Measurements from ENCODE around the gene FAM114A2. TPM values are rescaled to one million over a fixed set of nuclear protein-coding genes. Genes with fewer than 3 reads are reported as not detected.
A peak's percentile ranks its signal among the peaks of the same experiment; 100 is the strongest.

Gene FAM114A2
- total and polyA plus RNA-seq, 4 experiments from 2014 or later, result 18.2 to 45.5 (median 29.8) TPM

GRCh38 chr5:154065971-154066370 is 27.3 kb upstream of the FAM114A2 start:
- intact Hi-C loops (cut with micrococcal nuclease), result no loop called here
- ChIA-PET POLR2A (ENCODE audit: partially characterized antibody) (no interaction called here), CTCF (ENCODE audit: partially characterized antibody) (interaction anchor here (1.4 kb wide), 1 partner anchor 115 kb away, joined by 4 read pairs; no protein-coding TSS in a partner anchor)
- Mint-ChIP-seq H3K27me3 (peaks cover 0 to 2% of the 10 kb centered on the region in 2 donors), H3K27ac (peak overlapping the region in 1 of 7 donors; percentile 5), H3K9me3 (no peaks in the 10 kb centered on the region), H3K4me3 (no peak overlapping the region), H3K36me3 (no peaks in the 10 kb centered on the region), H3K4me1 (peaks cover 0 to 4% (median 0%) of the 10 kb centered on the region in 4 donors)
- no peak for DNase-seq
- Histone ChIP-seq H3K27me3 (ENCODE audit: insufficient read depth, low read length) (no peaks in the 10 kb centered on the region), H3K9me3 (ENCODE audit: control insufficient read depth in 1 of 2, low read length in 2 of 2) (no peaks in the 10 kb centered on the region), H3K36me3 (ENCODE audit: insufficient read depth, low read length) (no peaks in the 10 kb centered on the region), H3K4me3 (ENCODE audit: low read length in 2 of 2) (no peak overlapping the region), H3K27ac (ENCODE audit: low read depth, low read length) (no peak overlapping the region), H3K4me1 (ENCODE audit: insufficient read depth, low read length) (no peaks in the 10 kb centered on the region)

DNA sequence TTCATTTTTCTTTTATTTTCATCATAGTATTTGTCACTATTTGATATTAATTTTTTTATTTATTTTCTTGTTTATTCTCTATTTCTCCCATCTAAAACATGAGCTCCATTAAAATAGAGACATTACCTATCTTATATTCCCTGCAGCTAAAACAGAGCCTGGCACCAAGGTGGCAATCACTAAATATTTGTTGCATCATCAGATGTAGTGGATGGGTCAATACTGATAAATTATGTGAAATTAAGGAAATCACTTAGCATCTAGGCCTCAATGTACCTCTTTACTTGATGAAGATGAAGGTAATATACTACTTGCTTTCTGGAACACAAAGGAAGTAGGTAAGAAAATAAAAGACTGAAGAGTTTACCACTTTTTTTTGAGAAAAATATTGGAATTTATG is 24.7 kb upstream of the FAM114A2 start:
- CTCF ChIA-PET (ENCODE audit: partially characterized antibody), result interaction anchor here (0.7 to 1.9 kb wide), 4 partner anchors 9 to 342 kb away, joined by 3 to 10 read pairs (median 4); no protein-coding TSS in a partner anchor
- no peak for DNase-seq
- no peak overlapping the region for H3K4me3 ChIP-seq (ENCODE audit: low read length in 2 of 2)
- Mint-ChIP-seq H3K36me3 (peaks cover 0 to 1% of the 10 kb centered on the region in 2 donors), H3K4me1 (peaks cover 13 to 17% (median 16%) of the 10 kb centered on the region in 4 donors), H3K4me3 (no peak overlapping the region), H3K27me3 (peaks cover 0 to under 1% of the 10 kb centered on the region in 2 donors), H3K9me3 (no peaks in the 10 kb centered on the region), H3K27ac (no peak overlapping the region)
- H3K4me1 ChIP-seq (ENCODE audit: insufficient read depth, low read length), result peaks cover 11% of the 10 kb centered on the region
- POLR2A ChIA-PET (ENCODE audit: partially characterized antibody), result interaction anchor here (0.6 to 0.7 kb wide), 2 partner anchors 13 to 130 kb away, joined by 3 read pairs; no protein-coding TSS in a partner anchor
- H3K9me3 ChIP-seq (ENCODE audit: control insufficient read depth in 1 of 2, low read length in 2 of 2), result no peaks in the 10 kb centered on the region
- no peaks in the 10 kb centered on the region for H3K36me3 ChIP-seq (ENCODE audit: insufficient read depth, low read length)
- no peaks in the 10 kb centered on the region for H3K27me3 ChIP-seq (ENCODE audit: insufficient read depth, low read length)
- H3K27ac ChIP-seq (ENCODE audit: low read depth, low read length), result no peak overlapping the region
- intact Hi-C loops (cut with micrococcal nuclease), result no loop called here

DNA sequence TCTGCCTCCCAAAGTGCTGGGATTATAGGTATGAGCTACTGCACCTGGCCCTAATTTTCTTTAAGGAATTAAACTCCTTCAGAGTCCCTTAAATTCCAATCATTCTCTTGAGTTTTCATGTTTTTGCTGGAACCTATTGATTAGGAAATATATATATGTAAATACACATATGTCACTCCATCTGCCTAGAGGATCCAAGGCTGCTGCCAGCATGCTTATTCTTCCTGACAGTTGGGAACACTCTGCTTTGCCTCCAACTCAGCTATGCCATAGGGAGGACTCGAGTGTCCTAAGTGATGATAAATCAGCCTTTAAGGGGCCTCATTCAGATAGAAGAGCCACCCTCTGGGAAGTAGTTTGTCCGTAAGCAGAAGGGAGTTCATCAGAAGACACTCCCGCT is 21.9 kb upstream of the FAM114A2 start:
- Mint-ChIP-seq H3K27me3 (no peaks in the 10 kb centered on the region), H3K4me1 (peaks cover 21 to 26% (median 23%) of the 10 kb centered on the region in 4 donors), H3K4me3 (no peak overlapping the region), H3K36me3 (peaks cover 4 to 12% of the 10 kb centered on the region in 2 donors), H3K27ac (no peak overlapping the region), H3K9me3 (no peaks in the 10 kb centered on the region)
- Histone ChIP-seq H3K27ac (ENCODE audit: low read depth, low read length) (no peak overlapping the region), H3K4me3 (ENCODE audit: low read length in 2 of 2) (no peak overlapping the region), H3K9me3 (ENCODE audit: control insufficient read depth in 1 of 2, low read length in 2 of 2) (no peaks in the 10 kb centered on the region), H3K4me1 (ENCODE audit: insufficient read depth, low read length) (peaks cover 11% of the 10 kb centered on the region), H3K36me3 (ENCODE audit: insufficient read depth, low read length) (no peaks in the 10 kb centered on the region), H3K27me3 (ENCODE audit: insufficient read depth, low read length) (no peaks in the 10 kb centered on the region)
- no peak for DNase-seq
- CTCF ChIA-PET (ENCODE audit: partially characterized antibody), result interaction anchor here (3.7 to 4.1 kb wide), 2 partner anchors 8 to 12 kb away, joined by 20 to 31 read pairs; no protein-coding TSS in a partner anchor
- POLR2A ChIA-PET (ENCODE audit: partially characterized antibody), result interaction anchor here (0.9 kb wide), 1 partner anchor 22 kb away, joined by 3 read pairs; the partner anchor contains the start of genes FAM114A2 and MFAP3
- intact Hi-C loops (cut with micrococcal nuclease), result no loop called here

DNA sequence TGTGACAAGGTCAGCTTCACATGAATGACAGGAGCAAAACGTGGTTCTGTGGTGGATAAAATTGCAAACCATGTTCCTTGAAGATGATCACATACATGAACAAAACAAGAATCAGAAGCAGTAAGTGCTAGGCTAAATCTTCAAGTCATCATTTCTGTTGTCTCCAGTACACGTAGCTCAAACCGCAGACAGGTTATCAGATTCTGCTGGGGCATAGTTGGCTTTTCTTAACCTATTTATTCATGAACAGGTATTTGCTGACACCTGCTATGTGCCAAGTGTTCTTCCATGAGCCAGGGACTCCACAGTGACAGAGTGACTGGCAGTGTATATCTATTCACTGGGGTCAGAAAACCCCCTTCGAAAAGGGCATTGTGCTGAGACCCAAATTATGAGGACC is 20.9 kb upstream of the FAM114A2 start:
- Histone ChIP-seq H3K36me3 (ENCODE audit: insufficient read depth, low read length) (no peaks in the 10 kb centered on the region), H3K4me1 (ENCODE audit: insufficient read depth, low read length) (peaks cover 11% of the 10 kb centered on the region), H3K27ac (ENCODE audit: low read depth, low read length) (no peak overlapping the region), H3K27me3 (ENCODE audit: insufficient read depth, low read length) (no peaks in the 10 kb centered on the region), H3K4me3 (ENCODE audit: low read length in 2 of 2) (no peak overlapping the region), H3K9me3 (ENCODE audit: control insufficient read depth in 1 of 2, low read length in 2 of 2) (no peaks in the 10 kb centered on the region)
- H3K4me1 Mint-ChIP-seq, result peaks cover 21 to 26% (median 25%) of the 10 kb centered on the region in 4 donors
- no peaks in the 10 kb centered on the region for H3K9me3 Mint-ChIP-seq
- ChIA-PET POLR2A (ENCODE audit: partially characterized antibody) (interaction anchor here (0.8 to 1.2 kb wide), 2 partner anchors 16 to 21 kb away, joined by 3 to 5 read pairs; partner anchors contain the start of genes FAM114A2 and MFAP3), CTCF (ENCODE audit: partially characterized antibody) (interaction anchor here (0.7 to 4.1 kb wide), 4 partner anchors 9 to 345 kb away, joined by 3 to 31 read pairs (median 12); no protein-coding TSS in a partner anchor)
- no peak overlapping the region for H3K4me3 Mint-ChIP-seq
- H3K27ac Mint-ChIP-seq, result peak overlapping the region in 6 of 7 donors; percentile 23 to 84 (median 58)
- no peaks in the 10 kb centered on the region for H3K27me3 Mint-ChIP-seq
- H3K36me3 Mint-ChIP-seq, result peaks cover 10 to 17% of the 10 kb centered on the region in 2 donors
- peak in 1 of 5 donors; percentile 44 for DNase-seq
- intact Hi-C loops (cut with micrococcal nuclease), result no loop called here

- POLR2A ChIA-PET (ENCODE audit: partially characterized antibody), result interaction anchor here (0.8 to 1.2 kb wide), 2 partner anchors 15 to 20 kb away, joined by 3 to 5 read pairs; partner anchors contain the start of genes FAM114A2 and MFAP3
- intact Hi-C loops (cut with micrococcal nuclease), result no loop called here
- Histone ChIP-seq H3K4me1 (ENCODE audit: insufficient read depth, low read length) (peaks cover 11% of the 10 kb centered on the region), H3K27me3 (ENCODE audit: insufficient read depth, low read length) (no peaks in the 10 kb centered on the region), H3K27ac (ENCODE audit: low read depth, low read length) (no peak overlapping the region), H3K9me3 (ENCODE audit: control insufficient read depth in 1 of 2, low read length in 2 of 2) (no peaks in the 10 kb centered on the region), H3K36me3 (ENCODE audit: insufficient read depth, low read length) (no peaks in the 10 kb centered on the region), H3K4me3 (ENCODE audit: low read length in 2 of 2) (no peak overlapping the region)
- Mint-ChIP-seq H3K9me3 (no peaks in the 10 kb centered on the region), H3K4me3 (peak overlapping the region in 4 of 8 donors; percentile 34 to 51 (median 46)), H3K27me3 (no peaks in the 10 kb centered on the region), H3K27ac (peak overlapping the region in 6 of 7 donors; percentile 19 to 85 (median 52)), H3K4me1 (peaks cover 21 to 26% (median 25%) of the 10 kb centered on the region in 4 donors), H3K36me3 (peaks cover 14 to 21% of the 10 kb centered on the region in 2 donors)
- no peak for DNase-seq
- CTCF ChIA-PET (ENCODE audit: partially characterized antibody), result interaction anchor here (2.0 to 4.1 kb wide), 3 partner anchors 10 to 345 kb away, joined by 5 to 31 read pairs (median 20); no protein-coding TSS in a partner anchor
Measured at GRCh38 chr5:154059039-154059430, 20.3 kb upstream of the FAM114A2 start.

- H3K36me3 Mint-ChIP-seq, result peaks cover 21 to 28% of the 10 kb centered on the region in 2 donors
- intact Hi-C loops (cut with micrococcal nuclease), result no loop called here
- H3K9me3 ChIP-seq (ENCODE audit: control insufficient read depth in 1 of 2, low read length in 2 of 2), result no peaks in the 10 kb centered on the region
- no peaks in the 10 kb centered on the region for H3K36me3 ChIP-seq (ENCODE audit: insufficient read depth, low read length)
- ChIA-PET POLR2A (ENCODE audit: partially characterized antibody) (interaction anchor here (1.2 kb wide), 1 partner anchor 20 kb away, joined by 5 read pairs; the partner anchor contains the start of genes FAM114A2 and MFAP3), CTCF (ENCODE audit: partially characterized antibody) (interaction anchor here (0.7 to 4.1 kb wide), 7 partner anchors 11 to 364 kb away, joined by 3 to 31 read pairs (median 3); no protein-coding TSS in a partner anchor)
- no peak overlapping the region for H3K4me3 ChIP-seq (ENCODE audit: low read length in 2 of 2)
- peaks cover 11% of the 10 kb centered on the region for H3K4me1 ChIP-seq (ENCODE audit: insufficient read depth, low read length)
- peaks cover 21 to 26% (median 25%) of the 10 kb centered on the region in 4 donors for H3K4me1 Mint-ChIP-seq
- no peaks in the 10 kb centered on the region for H3K27me3 Mint-ChIP-seq
- DNase-seq, result no peak
- no peaks in the 10 kb centered on the region for H3K9me3 Mint-ChIP-seq
- H3K27ac ChIP-seq (ENCODE audit: low read depth, low read length), result no peak overlapping the region
- H3K27me3 ChIP-seq (ENCODE audit: insufficient read depth, low read length), result no peaks in the 10 kb centered on the region
- H3K4me3 Mint-ChIP-seq, result peak overlapping the region in 4 of 8 donors; percentile 5 to 47 (median 40)
- H3K27ac Mint-ChIP-seq, result peak overlapping the region; percentile 19 to 85 (median 45)
Measured at GRCh38 chr5:154058055-154059038, 19.6 kb upstream of the FAM114A2 start.
